Activated T-helper 1 cell treated with Interleukin-2 at 50 U/mL for 16 hours (primary cell): ENCODE results near the gene SNRNP70.
"Not testable (repeated sequence)": the region's sequence is repeated elsewhere in the genome, so short reads cannot be mapped to it uniquely, and the experiment has no call there.

Experiments
- DNase-seq: peaks from one replicate; pipeline ENCODE4 v3.0.0-alpha.2; 2020; ENCODE audit warnings: low read depth

The SNRNP70 gene

GRCh38 chr19:49085020-49085867 is at the start of gene SNRNP70:
SNRNP70 (plus strand) TSS chr19:49085451; CDS start chr19:49086415, 964 bp downstream.
- peak; percentile 99 for DNase-seq

- DNase-seq = peak; percentile 30
These were observed 48.4 kb upstream of the SNRNP70 start, which contains the start of gene CGB1 for GRCh38 chr19:49036815-49037214. CGB1 (minus strand) TSS chr19:49036895; CDS start chr19:49036711, 184 bp downstream.

- not testable (repeated sequence) for DNase-seq
These were observed 47.1 kb upstream of the SNRNP70 start for GRCh38 chr19:49038111-49038510.

- DNase-seq = not testable (repeated sequence)
These were observed 46.5 kb upstream of the SNRNP70 start for GRCh38 chr19:49038557-49039276.

- DNase-seq = not testable (repeated sequence)
These were observed 45.5 kb upstream of the SNRNP70 start for GRCh38 chr19:49039736-49040135.

- no peak for DNase-seq
These were observed 43.1 kb upstream of the SNRNP70 start for GRCh38 chr19:49042177-49042576.

- DNase-seq = not testable (repeated sequence)
These were observed 42.6 kb upstream of the SNRNP70 start for GRCh38 chr19:49042666-49043065.

- DNase-seq = not testable (repeated sequence)
These were observed 41.7 kb upstream of the SNRNP70 start, which contains the start of gene CGB5 for GRCh38 chr19:49043548-49043947. CGB5 (plus strand) TSS chr19:49043848; CDS start chr19:49044210, 362 bp downstream.

GRCh38 chr19:49049011-49049410 is 36.2 kb upstream of the SNRNP70 start, which contains the start of gene CGB8:
CGB8 (minus strand) TSS chr19:49049111; CDS start chr19:49048739, 372 bp downstream.
- DNase-seq = not testable (repeated sequence)

GRCh38 chr19:49049834-49050233 is 35.4 kb upstream of the SNRNP70 start:
- DNase-seq = not testable (repeated sequence)

- DNase-seq = not testable (repeated sequence)
These were observed 34.7 kb upstream of the SNRNP70 start for GRCh38 chr19:49050376-49051033.

- DNase-seq = peak; percentile 33
These were observed 28.9 kb upstream of the SNRNP70 start for GRCh38 chr19:49056101-49056901.

GRCh38 chr19:49056902-49057596 is 28.2 kb upstream of the SNRNP70 start:
- not testable (repeated sequence) for DNase-seq

GRCh38 chr19:49057636-49058234 is 27.5 kb upstream of the SNRNP70 start, which contains the start of gene CGB7:
CGB7 (minus strand) TSS chr19:49057749; CDS start chr19:49055375, 2,374 bp downstream.
- no peak for DNase-seq

- no peak for DNase-seq
These were observed 26.7 kb upstream of the SNRNP70 start for GRCh38 chr19:49058562-49058961.

- no peak for DNase-seq
These were observed 26.2 kb upstream of the SNRNP70 start for GRCh38 chr19:49059053-49059452.

GRCh38 chr19:49061000-49061399 is 24.3 kb upstream of the SNRNP70 start:
- no peak for DNase-seq

- DNase-seq = no peak
These were observed 23.8 kb upstream of the SNRNP70 start for GRCh38 chr19:49061445-49061844.

GRCh38 chr19:49064029-49064629 is 21.1 kb upstream of the SNRNP70 start:
- no peak for DNase-seq
